Bronchial epithelial cell (primary cell): ENCODE data around the gene COL20A1. TPM values are rescaled to one million over a fixed set of nuclear protein-coding genes. Genes with fewer than 3 reads are reported as not detected.

Experiments used
- DNase-seq: peaks from one replicate; pipeline ENCODE4 v3.0.0-alpha.2; 2010; ENCODE audit warnings: low read depth
- FAIRE-seq: peaks from 2 replicates; lab custom pipeline; 2011; peaks lifted over from hg19 to GRCh38; lab: Jason Lieb, UNC
- H3K27me3 ChIP-seq: 2 replicates; pipeline ENCODE4 v1.5.1; 2011; ENCODE audit warnings: low read length; ENCODE audit not compliant: control insufficient read depth, insufficient read depth
- H3K36me3 ChIP-seq: 2 replicates; pipeline ENCODE4 v1.5.1; 2011; ENCODE audit warnings: low read length; ENCODE audit not compliant: control insufficient read depth, insufficient read depth
- H3K4me3 ChIP-seq: 2 replicates; pipeline ENCODE4 v1.5.1; 2011; ENCODE audit warnings: mild to moderate bottlenecking, low read depth, low read length, control low read depth
- CTCF ChIP-seq: IDR thresholded peaks from 2 replicates; pipeline ENCODE4 v1.5.1; 2011; ENCODE audit warnings: mild to moderate bottlenecking, moderate library complexity, low read length, control low read depth, inconsistent platforms; ENCODE audit not compliant: insufficient read depth, severe bottlenecking
- total RNA-seq: library from RNA; depleted of rRNA; stranded (reverse); fragments of >200 nt; gene quantifications from 2 replicates; pipeline ENCODE4 v1.2.1, GENCODE V29; 2014

The COL20A1 gene
- total RNA-seq, 1 donor from 2014 or later: not detected

- no peak for TF ChIP-seq CTCF
- H3K4me3 ChIP-seq: no peak overlapping the region
- no peaks in the 10 kb centered on the region for H3K27me3 ChIP-seq
- DNase-seq: no peak
- FAIRE-seq: no peak
- no peaks in the 10 kb centered on the region for H3K36me3 ChIP-seq
Observed at GRCh38 chr20:63326314-63327230, 33.6 kb downstream of the COL20A1 start.

DNA sequence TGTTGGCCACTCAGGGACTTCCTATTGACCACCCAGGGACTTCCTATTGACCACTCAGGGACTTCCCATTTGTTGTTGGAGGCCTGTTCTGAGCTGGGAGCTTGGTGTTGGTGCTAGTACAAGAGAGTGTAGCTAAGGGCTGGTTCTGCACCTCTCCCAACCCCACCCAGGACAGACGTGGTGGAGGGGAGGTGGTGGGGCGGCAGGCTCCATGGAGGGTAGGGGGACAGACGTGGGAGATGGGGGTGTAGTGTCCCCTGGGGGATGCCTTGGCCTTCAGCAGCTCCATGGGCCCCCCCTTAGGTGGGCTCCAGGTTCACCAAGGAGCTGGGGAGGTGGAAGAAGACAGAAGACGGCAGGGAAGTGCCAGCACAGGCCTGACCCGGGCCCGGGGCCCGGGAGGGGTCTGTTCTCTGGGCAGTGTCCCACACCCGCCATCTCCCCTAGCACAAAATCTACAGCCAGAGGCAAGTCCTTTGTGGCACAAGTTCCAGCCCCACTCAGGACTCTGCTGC is 34.3 kb downstream of the COL20A1 start:
- no peak for FAIRE-seq
- no peaks in the 10 kb centered on the region for H3K27me3 ChIP-seq

GRCh38 chr20:63328026-63328700 is 35.2 kb downstream of the COL20A1 start:
- no peak for TF ChIP-seq CTCF

More for the DNA sequence above, 34.3 kb downstream of the COL20A1 start:
- H3K36me3 ChIP-seq: no peaks in the 10 kb centered on the region
- DNase-seq: no peak
- no peak overlapping the region for H3K4me3 ChIP-seq
- no peak for TF ChIP-seq CTCF

GRCh38 chr20:63328718-63329275 is 35.8 kb downstream of the COL20A1 start:
- Histone ChIP-seq H3K36me3 (no peaks in the 10 kb centered on the region), H3K4me3 (no peak overlapping the region), H3K27me3 (no peaks in the 10 kb centered on the region)
- no peak for DNase-seq
- FAIRE-seq: no peak
- TF ChIP-seq CTCF: no peak

More at GRCh38 chr20:63328026-63328700, 35.2 kb downstream of the COL20A1 start:
- no peaks in the 10 kb centered on the region for H3K36me3 ChIP-seq
- no peak for DNase-seq
- H3K4me3 ChIP-seq: no peak overlapping the region
- no peak for FAIRE-seq
- no peaks in the 10 kb centered on the region for H3K27me3 ChIP-seq

DNA sequence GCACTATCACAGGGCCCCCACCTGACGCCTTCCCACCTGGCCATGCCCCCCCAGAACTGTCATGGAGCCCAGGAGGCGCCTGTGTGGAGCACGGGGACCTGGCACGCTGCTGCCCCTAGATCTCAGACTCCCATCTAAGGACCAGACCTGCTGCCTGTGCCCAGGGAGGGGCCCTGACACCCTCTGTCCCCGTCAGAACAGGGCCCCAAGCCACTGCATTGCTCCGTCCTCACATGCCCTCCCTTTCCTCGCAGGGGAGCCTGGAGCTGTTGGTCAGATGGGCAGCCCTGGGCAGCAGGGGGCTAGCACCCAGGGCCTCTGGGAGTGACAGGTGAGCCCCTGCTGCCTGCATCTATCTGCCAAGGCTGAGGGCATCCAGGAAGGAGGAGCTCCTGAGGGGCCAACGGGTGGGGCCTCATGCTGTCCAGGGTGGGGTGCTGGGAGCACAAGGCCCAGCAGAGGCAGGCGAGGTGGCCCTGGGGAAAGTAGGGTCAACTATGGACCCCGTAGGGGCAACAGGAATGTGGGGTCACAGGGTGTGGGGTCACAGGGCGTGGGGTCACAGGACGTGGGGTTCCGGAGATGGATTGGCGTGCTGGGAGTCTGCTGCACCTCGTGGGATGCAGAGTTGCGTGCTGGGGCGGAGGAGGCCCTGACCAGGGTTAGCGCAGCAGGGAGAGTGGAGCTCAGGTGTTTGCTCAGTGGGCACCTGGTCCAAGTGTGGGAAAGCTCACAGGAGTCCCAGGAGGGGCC is 36.5 kb downstream of the COL20A1 start:
- no peak for DNase-seq
- no peak for FAIRE-seq
- Histone ChIP-seq H3K27me3 (no peaks in the 10 kb centered on the region), H3K4me3 (no peak overlapping the region), H3K36me3 (no peaks in the 10 kb centered on the region)
- no peak for TF ChIP-seq CTCF
